Stomach smooth muscle (tissue), 2 donors: Measurements from ENCODE around the gene MIB2.

Experiments
- H3K27ac ChIP-seq: one replicate; pipeline ENCODE4 v1.7.0; 2013; ENCODE audit warnings: mild to moderate bottlenecking, low read length, inconsistent platforms
- H3K27me3 ChIP-seq, 2 donors: one replicate each; pipeline ENCODE4 v1.7.0; 2013; ENCODE audit warnings: low read length in 2 of 2; ENCODE audit not compliant: insufficient read depth in 2 of 2, control insufficient read depth in 1 of 2
- H3K36me3 ChIP-seq, 2 donors: one replicate each; pipeline ENCODE4 v1.7.0; 2013; ENCODE audit warnings: low read length in 2 of 2; ENCODE audit not compliant: control insufficient read depth in 2 of 2, insufficient read depth in 2 of 2
- H3K4me1 ChIP-seq: one replicate; pipeline ENCODE4 v1.7.0; 2013; ENCODE audit warnings: low read length; ENCODE audit not compliant: control insufficient read depth, insufficient read depth
- H3K4me3 ChIP-seq, 2 donors: one replicate each; pipeline ENCODE4 v1.7.0; 2013; ENCODE audit warnings: low read length in 2 of 2
- H3K9ac ChIP-seq, 2 donors: one replicate each; pipeline ENCODE4 v1.7.0; 2013; ENCODE audit warnings: low read length in 2 of 2, mild to moderate bottlenecking in 1 of 2
- H3K9me3 ChIP-seq, 2 donors: one replicate each; pipeline ENCODE4 v1.7.0; 2013; ENCODE audit warnings: low read length in 2 of 2; ENCODE audit not compliant: control insufficient read depth in 2 of 2
- donor health status: healthy.
- donor health status: Pancreatic carcinoma.

MIB2 gene

GRCh38 chr1:1599030-1599934 lies 16.0 kb upstream of the MIB2 start:
- Histone ChIP-seq H3K4me3 (peak overlapping the region in 1 of 2 donors; percentile 35), H3K36me3 (no peaks in the 10 kb centered on the region), H3K27ac (no peak overlapping the region), H3K9me3 (no peaks in the 10 kb centered on the region), H3K9ac (no peak overlapping the region), H3K4me1 (peaks cover 21% of the 10 kb centered on the region), H3K27me3 (peaks cover 45 to 47% of the 10 kb centered on the region in 2 donors)

DNA sequence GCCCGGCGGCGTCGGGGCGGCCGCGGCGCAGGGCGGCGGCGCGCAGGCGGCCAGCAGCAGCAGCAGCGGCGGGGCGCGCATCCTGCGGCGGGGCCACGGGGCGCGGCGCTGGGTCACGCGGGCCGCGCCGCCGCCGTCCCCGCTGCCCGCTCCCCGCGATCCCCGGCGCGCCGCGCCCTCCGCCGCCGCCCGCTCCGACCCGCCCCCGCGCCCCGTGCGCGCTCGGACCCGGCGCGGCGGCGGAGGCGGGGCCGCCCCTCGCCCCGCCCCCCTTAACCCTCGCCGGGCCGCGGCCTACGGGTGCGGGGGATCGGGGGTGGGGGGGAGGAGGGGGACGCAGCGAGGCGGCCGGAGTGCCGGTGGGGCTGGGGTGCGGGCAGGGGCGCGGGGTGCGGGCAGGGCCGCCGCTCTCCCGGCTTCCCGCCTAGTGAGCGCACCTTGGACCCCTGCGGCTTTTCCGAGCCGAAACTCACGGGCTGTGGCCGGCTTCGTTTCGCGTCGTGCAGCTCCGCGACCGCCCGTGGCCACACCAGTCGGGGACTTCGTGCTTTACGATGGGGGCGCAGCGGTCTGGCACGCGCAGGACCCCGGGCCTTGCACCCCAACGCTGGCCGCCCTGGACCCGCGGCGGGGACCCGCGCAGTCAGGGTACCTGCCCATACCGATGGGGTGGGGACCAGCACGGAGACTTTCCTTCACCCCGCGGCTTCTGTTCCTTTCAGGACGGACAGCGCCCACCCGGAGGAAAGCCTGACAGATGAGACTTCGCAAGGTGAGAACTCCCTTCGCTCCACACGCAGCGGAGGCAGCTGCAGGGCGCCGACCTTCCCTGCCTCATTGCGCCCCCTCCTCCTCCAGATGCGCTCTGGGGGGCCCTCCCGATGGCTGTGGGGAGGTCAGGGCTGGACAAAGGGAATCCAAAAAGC lies 15.1 kb upstream of the MIB2 start, which contains the start of gene FNDC10:
Gene FNDC10 (minus strand): TSS at position 201 of the 926 bp plus-strand sequence. CDS start 120 bp downstream, at position 81.
- peak within 1 kb of the TSS in 1 of 2 donors; percentile 44 for H3K4me3 ChIP-seq
- peaks cover 21% of the 10 kb centered on the region for H3K4me1 ChIP-seq
- no peaks in the 10 kb centered on the region for H3K9me3 ChIP-seq
- no peaks in the 10 kb centered on the region for H3K36me3 ChIP-seq
- H3K27me3 ChIP-seq, result peaks cover 50 to 51% of the 10 kb centered on the region in 2 donors
- no peak within 1 kb of the TSS for H3K27ac ChIP-seq
- no peak within 1 kb of the TSS for H3K9ac ChIP-seq

- Histone ChIP-seq H3K4me3 (no peak overlapping the region), H3K9me3 (no peaks in the 10 kb centered on the region), H3K36me3 (no peaks in the 10 kb centered on the region), H3K27me3 (peaks cover 50 to 51% of the 10 kb centered on the region in 2 donors), H3K27ac (no peak overlapping the region), H3K9ac (no peak overlapping the region), H3K4me1 (peaks cover 21% of the 10 kb centered on the region)
These were observed 14.3 kb upstream of the MIB2 start for GRCh38 chr1:1600861-1601563.

GRCh38 chr1:1601564-1602303 lies 13.6 kb upstream of the MIB2 start:
- H3K4me3 ChIP-seq, result no peak overlapping the region
- no peaks in the 10 kb centered on the region for H3K36me3 ChIP-seq
- H3K27me3 ChIP-seq, result peaks cover 47 to 51% of the 10 kb centered on the region in 2 donors

DNA sequence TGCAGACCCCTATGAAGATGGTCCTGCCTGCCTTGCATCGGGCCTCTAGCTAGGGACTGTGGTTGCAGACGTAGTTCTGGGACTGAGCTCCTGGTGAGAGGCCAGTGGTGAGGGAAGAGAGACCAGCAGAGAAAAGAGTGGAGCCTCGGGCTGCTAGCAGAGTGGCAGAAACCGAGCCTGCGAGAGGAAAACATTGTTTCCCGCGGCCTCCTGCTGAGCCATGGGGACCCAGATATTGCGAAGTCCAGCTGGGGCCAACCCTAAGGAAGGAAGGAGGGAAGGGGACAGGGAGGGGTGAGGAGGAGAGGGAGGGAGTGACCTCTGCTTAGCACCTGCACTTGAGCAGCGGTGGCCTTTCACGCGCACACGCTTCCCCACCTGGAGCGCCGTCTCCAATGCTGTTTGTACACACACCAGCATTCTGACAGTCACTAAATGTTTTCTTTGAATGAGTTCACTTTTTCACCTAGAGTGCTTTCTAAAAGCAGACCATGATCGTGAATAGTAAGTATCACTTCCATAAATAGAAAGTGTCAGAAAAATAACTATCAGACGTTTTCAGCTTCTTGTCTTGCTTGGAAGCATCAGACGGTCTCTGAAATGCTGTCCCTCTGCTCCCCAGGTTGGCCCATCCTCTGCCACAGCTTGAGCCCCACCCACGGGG lies 12.9 kb upstream of the MIB2 start:
- peaks cover 43 to 47% of the 10 kb centered on the region in 2 donors for H3K27me3 ChIP-seq
- no peaks in the 10 kb centered on the region for H3K9me3 ChIP-seq
- H3K27ac ChIP-seq, result no peak overlapping the region
- no peaks in the 10 kb centered on the region for H3K36me3 ChIP-seq
- H3K9ac ChIP-seq, result no peak overlapping the region
- peaks cover 20% of the 10 kb centered on the region for H3K4me1 ChIP-seq
- H3K4me3 ChIP-seq, result no peak overlapping the region

More at GRCh38 chr1:1601564-1602303, 13.6 kb upstream of the MIB2 start:
- H3K4me1 ChIP-seq, result peaks cover 21% of the 10 kb centered on the region
- H3K9me3 ChIP-seq, result no peaks in the 10 kb centered on the region
- no peak overlapping the region for H3K9ac ChIP-seq
- H3K27ac ChIP-seq, result no peak overlapping the region

- Histone ChIP-seq H3K9ac (no peak overlapping the region), H3K27ac (no peak overlapping the region), H3K4me3 (no peak overlapping the region), H3K36me3 (no peaks in the 10 kb centered on the region), H3K4me1 (peaks cover 17% of the 10 kb centered on the region), H3K9me3 (no peaks in the 10 kb centered on the region), H3K27me3 (peaks cover 37 to 41% of the 10 kb centered on the region in 2 donors)
These were observed 12.3 kb upstream of the MIB2 start for GRCh38 chr1:1602968-1603506.

- no peak overlapping the region for H3K27ac ChIP-seq
- H3K4me1 ChIP-seq, result peaks cover 16% of the 10 kb centered on the region
- no peak overlapping the region for H3K4me3 ChIP-seq
- no peaks in the 10 kb centered on the region for H3K9me3 ChIP-seq
- peaks cover 30 to 33% of the 10 kb centered on the region in 2 donors for H3K27me3 ChIP-seq
- no peaks in the 10 kb centered on the region for H3K36me3 ChIP-seq
- no peak overlapping the region for H3K9ac ChIP-seq
These were observed 11.5 kb upstream of the MIB2 start for GRCh38 chr1:1603671-1604373.

DNA sequence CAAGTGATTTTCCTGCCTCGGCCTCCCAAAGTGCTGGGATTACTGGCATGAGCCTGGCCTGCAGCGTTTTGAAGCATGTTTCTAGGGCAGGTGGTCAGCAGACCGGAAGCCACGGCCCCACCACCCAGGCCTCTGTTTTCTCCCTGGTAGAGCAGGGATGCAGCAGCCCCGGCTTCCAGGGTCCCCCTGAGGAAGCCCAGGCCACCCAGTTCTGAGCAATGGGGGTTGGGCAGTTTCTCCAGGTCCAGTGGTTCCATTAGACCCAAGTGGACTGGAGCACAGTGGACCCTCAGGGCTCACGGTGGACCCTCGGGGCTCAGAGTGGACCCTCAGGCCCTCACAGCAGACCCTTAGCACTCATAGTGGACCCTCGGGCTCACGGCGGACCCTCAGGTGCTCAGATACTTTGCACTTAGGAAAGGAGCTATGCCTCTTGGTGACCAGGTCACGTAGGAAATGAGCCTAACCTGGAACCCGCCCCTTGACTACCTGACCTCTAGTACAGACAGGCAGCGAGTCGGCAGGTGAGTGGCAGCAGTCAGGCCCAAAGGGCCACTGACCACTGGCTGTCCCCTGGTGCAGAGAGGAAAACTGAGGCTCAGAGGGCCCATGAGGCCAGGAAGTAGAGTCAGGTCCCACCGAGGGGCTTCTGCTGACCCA lies 10.8 kb upstream of the MIB2 start:
- H3K27me3 ChIP-seq, result peaks cover 26 to 27% of the 10 kb centered on the region in 2 donors
- no peak overlapping the region for H3K9ac ChIP-seq
- H3K27ac ChIP-seq, result no peak overlapping the region
- no peaks in the 10 kb centered on the region for H3K9me3 ChIP-seq
- H3K36me3 ChIP-seq, result no peaks in the 10 kb centered on the region
- peaks cover 9% of the 10 kb centered on the region for H3K4me1 ChIP-seq
- H3K4me3 ChIP-seq, result no peak overlapping the region
